ENCODE data around the gene WAC. TPM values are rescaled to one million over a fixed set of nuclear protein-coding genes. Genes with fewer than 3 reads are reported as not detected.

WAC gene
- total and polyA plus RNA-seq, 9 of the 15 experiments (the other 6 are each of a cell fraction or from before 2014, with no cell fraction given) = 24.8 to 123 (median 78.2) TPM

DNA sequence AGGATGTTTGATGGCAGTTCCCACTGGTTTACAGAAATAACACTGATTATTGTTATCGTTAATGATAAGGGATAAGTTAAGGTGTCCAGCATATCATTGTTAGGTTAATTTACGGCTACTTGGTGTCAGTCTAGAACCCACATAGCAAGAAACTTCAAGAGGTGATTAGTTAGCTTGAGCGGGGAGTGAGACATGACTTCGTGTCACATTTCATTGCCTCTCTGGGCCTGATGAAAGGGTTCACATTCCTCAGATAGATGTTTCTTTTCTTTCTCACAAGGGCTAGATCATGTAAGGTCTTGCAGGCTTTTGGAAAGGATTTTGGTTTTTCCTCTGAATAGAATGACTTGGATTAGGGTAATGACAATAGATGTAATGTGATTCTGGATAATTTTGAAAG, 26.7 kb downstream of the WAC start:
- intact Hi-C loops (cut with micrococcal nuclease) = no loop called here
- H3K36me3 ChIP-seq (ENCODE audit: control insufficient read depth, insufficient read depth, low read length) = peaks cover 87% of the 10 kb centered on the region
- CTCF ChIA-PET (ENCODE audit: low intra/inter-chr PET ratio) = no interaction called here
- H3K4me3 ChIP-seq = no peak overlapping the region
- H3K27me3 ChIP-seq (ENCODE audit: control insufficient read depth in 2 of 2, insufficient read depth in 2 of 2, low read length in 2 of 2) = no peaks in the 10 kb centered on the region
- no peak overlapping the region for H3K4me2 ChIP-seq (ENCODE audit: insufficient read depth, low read length)
- peaks cover 98% of the 10 kb centered on the region for H3K79me2 ChIP-seq (ENCODE audit: control insufficient read depth, insufficient read depth, low read length)
- WGBS (ENCODE audit: insufficient coverage, low coverage, missing lambda C conversion rate) = 75% methylated on average over 4 of the region's 4 CpGs
- no peak overlapping the region for H3K27ac ChIP-seq (ENCODE audit: extremely low read depth, low read depth, low read length)
- no peaks in the 10 kb centered on the region for H3K9me1 ChIP-seq (ENCODE audit: control insufficient read depth, insufficient read depth, low read length)
- DNase-seq (ENCODE audit: extremely low read depth in 1 of 4, low spot score in 3 of 4) (no peak), FAIRE-seq (no peak), ATAC-seq (no peak)
- POLR2A ChIA-PET = interaction anchor here (0.6 to 3.5 kb wide), 3 partner anchors 9 to 253 kb away, joined by 3 to 22 read pairs (median 7); no protein-coding TSS in a partner anchor
- no peaks in the 10 kb centered on the region; the same call in 1 of the 2 replicates for H3K9me3 ChIP-seq (replicated peaks; ENCODE audit: control insufficient read depth, insufficient read depth, low read depth, low read length)
- no peak overlapping the region for H2AFZ ChIP-seq (ENCODE audit: low read depth, low read length)
- in situ Hi-C loops (cut with MboI) = no loop called here
- BruUV-seq (replicated peaks) = no TSS peak
- TF ChIP-seq ZNF445 (CRISPR knock-in tag; IDR thresholded peaks at IDR 0.05; ENCODE audit: low read depth) (no peak), ZNF75A (CRISPR knock-in tag; IDR thresholded peaks at IDR 0.05) (no peak), ZMIZ1 (IDR thresholded peaks at IDR 0.05; ENCODE audit: low read depth in 2 of 2, low read length in 2 of 2) (no peak), CBX8 (IDR thresholded peaks at IDR 0.05; ENCODE audit: borderline replicate concordance, extremely low read depth, low read depth, low read length, poor library complexity, severe bottlenecking) (no peak), BRF1 (IDR thresholded peaks at IDR 0.05; ENCODE audit: borderline replicate concordance, extremely low read depth, insufficient read length) (no peak), SMAD3 (CRISPR knock-in tag; conservative IDR thresholded peaks at IDR 0.05) (no peak), MCM7 (IDR thresholded peaks at IDR 0.05) (no peak), MECOM (CRISPR knock-in tag; IDR thresholded peaks at IDR 0.05) (no peak), HDAC1 (IDR thresholded peaks at IDR 0.05) (no peak), NCOA4 (IDR thresholded peaks at IDR 0.05; ENCODE audit: partially characterized antibody) (no peak)
- TF ChIP-seq, protein P1, sequence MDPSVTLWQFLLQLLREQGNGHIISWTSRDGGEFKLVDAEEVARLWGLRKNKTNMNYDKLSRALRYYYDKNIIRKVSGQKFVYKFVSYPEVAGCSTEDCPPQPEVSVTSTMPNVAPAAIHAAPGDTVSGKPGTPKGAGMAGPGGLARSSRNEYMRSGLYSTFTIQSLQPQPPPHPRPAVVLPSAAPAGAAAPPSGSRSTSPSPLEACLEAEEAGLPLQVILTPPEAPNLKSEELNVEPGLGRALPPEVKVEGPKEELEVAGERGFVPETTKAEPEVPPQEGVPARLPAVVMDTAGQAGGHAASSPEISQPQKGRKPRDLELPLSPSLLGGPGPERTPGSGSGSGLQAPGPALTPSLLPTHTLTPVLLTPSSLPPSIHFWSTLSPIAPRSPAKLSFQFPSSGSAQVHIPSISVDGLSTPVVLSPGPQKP (CRISPR knock-in tag; IDR thresholded peaks at IDR 0.05) = no peak
- peaks cover 44% of the 10 kb centered on the region for H4K20me1 ChIP-seq (replicated peaks; ENCODE audit: control insufficient read depth, insufficient read depth, low read length)
- no peaks in the 10 kb centered on the region; a peak in 1 of 5 replicates for H3K4me1 ChIP-seq (replicated peaks in 1 of 2; ENCODE audit: control insufficient read depth in 2 of 2, insufficient read depth in 2 of 2, low read length in 2 of 2)
- H3K9ac ChIP-seq (ENCODE audit: insufficient read depth in 1 of 2, low read depth in 2 of 2, low read length in 2 of 2) = no peak overlapping the region

Measured in K562 (cell line).